Activated B cell treated with CpG ODN at 0.5 μM for 24 hours (primary cell): Measurements from ENCODE around the gene SLC1A5. TPM values are rescaled to one million over a fixed set of nuclear protein-coding genes. Genes with fewer than 3 reads are reported as not detected.
A peak's percentile ranks its signal among the peaks of the same experiment; 100 is the strongest.
"Not testable (repeated sequence)": the region's sequence is repeated elsewhere in the genome, so short reads cannot be mapped to it uniquely, and the experiment has no call there.

Experiments
- ATAC-seq: fragments of 200-7000 bp; cut with Tn5 transposase; one replicate; pipeline ENCODE4 v1.10.0; 2021; ENCODE audit warnings: low read depth, mild to moderate bottlenecking, moderate library complexity
- CTCF ChIA-PET: fragments of 350-600 bp; sonication (Branson Sonifier 250); formaldehyde crosslinking; loops from one replicate; lab custom pipeline; 2021; ENCODE audit warnings: antibody characterized with exemption; lab: Charles Lee
- POLR2A ChIA-PET: fragments of 350-600 bp; sonication (Branson Sonifier 250); formaldehyde crosslinking; loops from one replicate; lab custom pipeline; 2021; ENCODE audit warnings: antibody characterized with exemption; lab: Charles Lee
- DNase-seq: peaks from one replicate; pipeline ENCODE4 v3.0.0; 2022
- H3K27ac Mint-ChIP-seq: one replicate; pipeline ENCODE4 v1.8.0; 2020; ENCODE audit warnings: mixed read lengths
- H3K27me3 Mint-ChIP-seq: one replicate; pipeline ENCODE4 v1.8.0; 2021; ENCODE audit warnings: mixed read lengths
- H3K36me3 Mint-ChIP-seq: one replicate; pipeline ENCODE4 v1.8.0; 2021; ENCODE audit warnings: low read depth, mixed read lengths
- H3K4me1 Mint-ChIP-seq: one replicate; pipeline ENCODE4 v1.8.0; 2021; ENCODE audit warnings: mixed read lengths
- H3K4me3 Mint-ChIP-seq: one replicate; pipeline ENCODE4 v1.8.0; 2020; ENCODE audit warnings: mild to moderate bottlenecking, mixed read lengths
- H3K9me3 Mint-ChIP-seq: one replicate; pipeline ENCODE4 v1.8.0; 2020; ENCODE audit warnings: mixed read lengths
- CTCF ChIP-seq: fragments of 200-600 bp; IDR thresholded peaks from one replicate; pipeline ENCODE4 v1.8.0; 2022; ENCODE audit warnings: antibody characterized with exemption, mild to moderate bottlenecking
- intact Hi-C: fragments of 100-400 bp; cut with micrococcal nuclease; formaldehyde crosslinking; loops from one replicate; pipeline ENCODE4 v1.15.1; 2024
- total RNA-seq: library from RNA; stranded (reverse); gene quantifications from 2 replicates; pipeline ENCODE4 v1.2.3, GENCODE V29; 2022

Gene SLC1A5
- total RNA-seq, 1 donor from 2014 or later: 77.9 TPM

GRCh38 chr19:46782355-46783019 is 5.9 kb downstream of the SLC1A5 start:
- Mint-ChIP-seq H3K36me3 (peaks cover 69% of the 10 kb centered on the region), H3K9me3 (no peaks in the 10 kb centered on the region), H3K27me3 (no peaks in the 10 kb centered on the region), H3K4me1 (peaks cover 45% of the 10 kb centered on the region), H3K4me3 (no peak overlapping the region), H3K27ac (peak overlapping the region; percentile 53)
- intact Hi-C loops: loop anchor here (10.0 kb wide), 1 partner anchor 442 kb away; no protein-coding TSS in a partner anchor
- POLR2A ChIA-PET: interaction anchor here (0.6 kb wide), 1 partner anchor 42 kb away, joined by 5 read pairs; no protein-coding TSS in a partner anchor
- no peak for ATAC-seq
- CTCF ChIA-PET: no interaction called here
- TF ChIP-seq CTCF: no peak
- no peak for DNase-seq

GRCh38 chr19:46777956-46778645 is 10.3 kb downstream of the SLC1A5 start:
- DNase-seq, H3K27ac Mint-ChIP-seq, H3K4me3 Mint-ChIP-seq, H3K4me1 Mint-ChIP-seq, H3K9me3 Mint-ChIP-seq, H3K27me3 Mint-ChIP-seq, intact Hi-C loops, ATAC-seq: not testable (repeated sequence)
- H3K36me3 Mint-ChIP-seq: peaks cover 75% of the 10 kb centered on the region
- ChIA-PET POLR2A (interaction anchor here (0.7 kb wide), 1 partner anchor 11 kb away, joined by 4 read pairs; no protein-coding TSS in a partner anchor), CTCF (interaction anchor here (1.3 to 1.9 kb wide), 3 partner anchors 20 to 62 kb away, joined by 3 to 5 read pairs (median 3); no protein-coding TSS in a partner anchor)

- Mint-ChIP-seq H3K27me3 (no peaks in the 10 kb centered on the region), H3K9me3 (no peaks in the 10 kb centered on the region), H3K4me1 (peaks cover 4% of the 10 kb centered on the region), H3K36me3 (peaks cover 72% of the 10 kb centered on the region), H3K4me3 (no peak overlapping the region), H3K27ac (no peak overlapping the region)
- no peak for ATAC-seq
- ChIA-PET POLR2A (interaction anchor here (0.7 kb wide), 1 partner anchor 10 kb away, joined by 4 read pairs; no protein-coding TSS in a partner anchor), CTCF (interaction anchor here (1.3 to 1.9 kb wide), 3 partner anchors 8 to 63 kb away, joined by 3 to 5 read pairs (median 3); no protein-coding TSS in a partner anchor)
- TF ChIP-seq CTCF: no peak
- DNase-seq: no peak
- intact Hi-C loops: no loop called here
Observed at GRCh38 chr19:46776927-46777911, 11.2 kb downstream of the SLC1A5 start.

- Mint-ChIP-seq H3K36me3 (peaks cover 62% of the 10 kb centered on the region), H3K4me1 (peaks cover 4% of the 10 kb centered on the region), H3K4me3 (no peak overlapping the region), H3K9me3 (no peaks in the 10 kb centered on the region), H3K27me3 (no peaks in the 10 kb centered on the region), H3K27ac (no peak overlapping the region)
- no peak for TF ChIP-seq CTCF
- ChIA-PET POLR2A (interaction anchor here (0.7 to 1.2 kb wide), 2 partner anchors 11 to 13 kb away, joined by 3 to 4 read pairs; partner anchors contain the start of gene SLC1A5), CTCF (interaction anchor here (1.3 to 1.6 kb wide), 2 partner anchors 10 to 18 kb away, joined by 3 to 4 read pairs; no protein-coding TSS in a partner anchor)
- intact Hi-C loops: no loop called here
- ATAC-seq (no peak), DNase-seq (no peak)
Observed at GRCh38 chr19:46775642-46776258, 12.6 kb downstream of the SLC1A5 start.

GRCh38 chr19:46773018-46773399 is 15.4 kb downstream of the SLC1A5 start:
- no peak for TF ChIP-seq CTCF
- ChIA-PET CTCF (interaction anchor here (1.4 kb wide), 1 partner anchor 12 kb away, joined by 4 read pairs; no protein-coding TSS in a partner anchor), POLR2A (interaction anchor here (0.6 to 1.2 kb wide), 2 partner anchors 15 to 157 kb away, joined by 3 to 5 read pairs; partner anchors contain the start of gene SLC1A5)
- DNase-seq: no peak
- no peak for ATAC-seq
- Mint-ChIP-seq H3K4me1 (no peaks in the 10 kb centered on the region), H3K27ac (no peak overlapping the region), H3K4me3 (no peak overlapping the region), H3K9me3 (no peaks in the 10 kb centered on the region), H3K27me3 (no peaks in the 10 kb centered on the region), H3K36me3 (peaks cover 46% of the 10 kb centered on the region)
- intact Hi-C loops: no loop called here
